KMS-11 (cell line): ENCODE results near the gene ENPP1.

Source experiments
- H2AFZ ChIP-seq: fragments of 200-600 bp; sonication (generic); 2 replicates; pipeline ENCODE4 v1.6.1; 2016; ENCODE audit warnings: antibody characterized with exemption, mixed run types, low read depth
- H3K27ac ChIP-seq: fragments of 200-600 bp; sonication (generic); 2 replicates; pipeline ENCODE4 v1.6.1; 2016; ENCODE audit warnings: mild to moderate bottlenecking, mixed run types
- H3K27me3 ChIP-seq: fragments of 200-600 bp; sonication (generic); 2 replicates; pipeline ENCODE4 v1.6.1; 2017; ENCODE audit warnings: mild to moderate bottlenecking, low read depth, mixed run types, moderate library complexity; ENCODE audit not compliant: insufficient read depth
- H3K36me3 ChIP-seq: fragments of 200-600 bp; sonication (generic); 2 replicates; pipeline ENCODE4 v1.6.1; 2017; ENCODE audit warnings: mild to moderate bottlenecking, mixed run types; ENCODE audit not compliant: insufficient read depth
- H3K4me1 ChIP-seq: fragments of 200-600 bp; sonication (generic); 2 replicates; pipeline ENCODE4 v1.6.1; 2016; ENCODE audit warnings: mild to moderate bottlenecking, low read depth, mixed run types; ENCODE audit not compliant: poor library complexity, severe bottlenecking
- H3K4me2 ChIP-seq: fragments of 200-600 bp; sonication (generic); 2 replicates; pipeline ENCODE4 v1.7.0; 2016; ENCODE audit warnings: mild to moderate bottlenecking, mixed run types
- H3K4me3 ChIP-seq: fragments of 200-600 bp; sonication (generic); IDR thresholded peaks from 2 replicates; pipeline ENCODE4 v1.6.1; 2017; ENCODE audit warnings: low read depth, low read length, mixed read lengths; ENCODE audit not compliant: insufficient read depth
- H3K79me2 ChIP-seq: fragments of 200-600 bp; sonication (generic); 2 replicates; pipeline ENCODE4 v1.6.1; 2016; ENCODE audit warnings: low read depth, mixed run types; ENCODE audit not compliant: insufficient read depth
- H3K9ac ChIP-seq: fragments of 200-600 bp; sonication (generic); 2 replicates; pipeline ENCODE4 v1.6.1; 2016; ENCODE audit warnings: mild to moderate bottlenecking, mixed run types
- H4K20me1 ChIP-seq: fragments of 200-600 bp; sonication (generic); 2 replicates; pipeline ENCODE4 v1.6.1; 2016; ENCODE audit warnings: mild to moderate bottlenecking, mixed run types; ENCODE audit not compliant: insufficient read depth
- CTCF ChIP-seq: fragments of 200-600 bp; sonication (generic); conservative IDR thresholded peaks from 2 replicates; pipeline ENCODE4 v1.6.1; 2017; ENCODE audit warnings: low read depth, mild to moderate bottlenecking, antibody characterized with exemption, low read length, moderate library complexity, mixed read lengths

Gene ENPP1

GRCh38 chr6:131843768-131844167 lies 35.9 kb downstream of the ENPP1 start:
- Histone ChIP-seq H3K9ac (no peak overlapping the region), H3K4me1 (no peaks in the 10 kb centered on the region), H3K27me3 (no peaks in the 10 kb centered on the region), H3K27ac (no peak overlapping the region), H3K4me3 (no peak overlapping the region), H3K36me3 (no peaks in the 10 kb centered on the region), H3K79me2 (no peaks in the 10 kb centered on the region), H2AFZ (no peak overlapping the region), H3K4me2 (no peak overlapping the region), H4K20me1 (no peaks in the 10 kb centered on the region)
- no peak for TF ChIP-seq CTCF

- Histone ChIP-seq H3K79me2 (no peaks in the 10 kb centered on the region), H3K36me3 (no peaks in the 10 kb centered on the region), H3K27ac (no peak overlapping the region), H3K27me3 (no peaks in the 10 kb centered on the region), H3K4me2 (no peak overlapping the region), H3K4me3 (no peak overlapping the region), H4K20me1 (no peaks in the 10 kb centered on the region), H3K9ac (no peak overlapping the region), H3K4me1 (no peaks in the 10 kb centered on the region), H2AFZ (no peak overlapping the region)
- TF ChIP-seq CTCF: no peak
Measured at GRCh38 chr6:131844243-131844841, 36.5 kb downstream of the ENPP1 start.

GRCh38 chr6:131846023-131846663 lies 38.3 kb downstream of the ENPP1 start:
- TF ChIP-seq CTCF: no peak
- Histone ChIP-seq H3K79me2 (no peaks in the 10 kb centered on the region), H3K27ac (no peak overlapping the region), H3K4me1 (no peaks in the 10 kb centered on the region), H3K4me2 (no peak overlapping the region), H4K20me1 (no peaks in the 10 kb centered on the region), H3K27me3 (no peaks in the 10 kb centered on the region), H3K4me3 (no peak overlapping the region), H3K36me3 (no peaks in the 10 kb centered on the region), H2AFZ (no peak overlapping the region), H3K9ac (no peak overlapping the region)

- no peak overlapping the region for H3K27ac ChIP-seq
- H3K79me2 ChIP-seq: no peaks in the 10 kb centered on the region
- no peaks in the 10 kb centered on the region for H3K36me3 ChIP-seq
- H3K9ac ChIP-seq: no peak overlapping the region
- no peak overlapping the region for H3K4me3 ChIP-seq
- no peaks in the 10 kb centered on the region for H3K27me3 ChIP-seq
- no peak overlapping the region for H3K4me2 ChIP-seq
- no peaks in the 10 kb centered on the region for H4K20me1 ChIP-seq
- no peak for TF ChIP-seq CTCF
- H2AFZ ChIP-seq: no peak overlapping the region
- no peaks in the 10 kb centered on the region for H3K4me1 ChIP-seq
Measured at GRCh38 chr6:131846905-131847304, 39.1 kb downstream of the ENPP1 start.
